T-helper 2 cell (primary cell): ENCODE data around the gene LDLRAD3.

Source experiments
- DNase-seq, 5 experiments: peaks; one replicate each; pipeline versions ENCODE4 v3.0.0 to v3.0.0-alpha.2; 2012 to 2022

LDLRAD3 gene

GRCh38 chr11:35963911-35964310 lies 20.0 kb downstream of the LDLRAD3 start:
- no peak for DNase-seq

- no peak for DNase-seq
Measured at GRCh38 chr11:35964841-35965240, 21.0 kb downstream of the LDLRAD3 start.

GRCh38 chr11:35967042-35967441 lies 23.2 kb downstream of the LDLRAD3 start:
- DNase-seq: no peak

GRCh38 chr11:35968386-35969088 lies 24.7 kb downstream of the LDLRAD3 start:
- no peak for DNase-seq

- DNase-seq: no peak
Measured at GRCh38 chr11:35969089-35970042, 25.5 kb downstream of the LDLRAD3 start.

GRCh38 chr11:35970445-35970844 lies 26.6 kb downstream of the LDLRAD3 start:
- no peak for DNase-seq

- DNase-seq: no peak
Measured at GRCh38 chr11:35971841-35972422, 28.1 kb downstream of the LDLRAD3 start.

GRCh38 chr11:35974882-35975589 lies 31.2 kb downstream of the LDLRAD3 start:
- no peak for DNase-seq

- DNase-seq: no peak
Measured at GRCh38 chr11:35976434-35976833, 32.6 kb downstream of the LDLRAD3 start.

GRCh38 chr11:35978183-35978582 lies 34.3 kb downstream of the LDLRAD3 start:
- DNase-seq: no peak

- no peak for DNase-seq
Measured at GRCh38 chr11:35978891-35979290, 35.0 kb downstream of the LDLRAD3 start.

- no peak for DNase-seq
Measured at GRCh38 chr11:35980686-35981390, 37.0 kb downstream of the LDLRAD3 start.

GRCh38 chr11:35981581-35981980 lies 37.7 kb downstream of the LDLRAD3 start:
- no peak for DNase-seq

- no peak for DNase-seq
Measured at GRCh38 chr11:35982061-35982460, 38.2 kb downstream of the LDLRAD3 start.

GRCh38 chr11:35983981-35984380 lies 40.1 kb downstream of the LDLRAD3 start:
- DNase-seq: no peak

GRCh38 chr11:35986947-35987346 lies 43.1 kb downstream of the LDLRAD3 start:
- peak in 1 of 5 experiments; percentile 1 for DNase-seq

GRCh38 chr11:35990170-35990569 lies 46.3 kb downstream of the LDLRAD3 start:
- DNase-seq: no peak

GRCh38 chr11:35990816-35991215 lies 47.0 kb downstream of the LDLRAD3 start:
- no peak for DNase-seq

- DNase-seq: peak in 1 of 5 experiments; percentile 2
Measured at GRCh38 chr11:35992548-35992947, 48.7 kb downstream of the LDLRAD3 start.

GRCh38 chr11:35994421-35994820 lies 50.6 kb downstream of the LDLRAD3 start:
- DNase-seq: peak in 1 of 5 experiments; percentile 73

- no peak for DNase-seq
Measured at GRCh38 chr11:35995681-35996271, 51.9 kb downstream of the LDLRAD3 start.
